ENCODE data around the gene ZNF784. TPM values are rescaled to one million over a fixed set of nuclear protein-coding genes. Genes with fewer than 3 reads are reported as not detected.

ZNF784 gene
- total and polyA plus RNA-seq, 2 of the 8 experiments (the other 6 are each of a cell fraction or from before 2014, with no cell fraction given): 6.5 to 8.0 TPM

DNA sequence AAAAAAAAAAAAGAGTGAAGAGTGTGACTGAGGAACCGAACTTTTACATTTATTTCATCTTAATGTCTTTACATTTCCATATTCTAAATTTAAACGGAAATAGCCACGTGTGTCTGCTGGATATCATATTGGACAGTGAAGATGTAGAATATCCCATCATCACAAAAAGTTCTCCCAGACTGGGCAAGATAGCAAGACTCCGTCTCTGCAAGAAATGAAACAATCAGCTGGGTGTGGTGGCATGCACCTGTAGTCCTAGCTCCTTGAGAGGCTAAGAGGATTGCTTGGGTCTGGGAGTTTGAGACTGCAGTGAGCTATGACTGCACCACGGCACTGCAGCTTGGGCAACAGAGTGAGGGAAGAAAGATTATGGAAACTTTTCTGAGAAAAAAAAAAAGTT lies 47.6 kb downstream of the ZNF784 start:
- no peak overlapping the region for H2BK5ac ChIP-seq (ENCODE audit: low read depth, low read length)
- H2BK15ac ChIP-seq (ENCODE audit: low read length): no peak overlapping the region
- DNase-seq (ENCODE audit: low read depth in 1 of 2, low spot score in 2 of 2) (no peak), FAIRE-seq (no peak)
- no peaks in the 10 kb centered on the region for H3K4me1 ChIP-seq (replicated peaks in 1 of 4; ENCODE audit: control insufficient read depth in 3 of 4, insufficient read depth in 4 of 4, low read length in 3 of 4)
- 89% methylated on average over 5 of the region's 5 CpGs; no CpG with 5 or more reads in 1 of the 2 experiments for WGBS, 2 experiments (ENCODE audit: extremely low coverage in 1 of 2, insufficient coverage in 1 of 2, insufficient read length in 1 of 2, insufficient replicate concordance in 2 of 2, low coverage in 1 of 2, low lambda C conversion rate in 2 of 2, missing lambda C conversion rate in 1 of 2)
- CTCF ChIA-PET (ENCODE audit: partially characterized antibody): interaction anchor here (0.7 kb wide), 1 partner anchor 30 kb away, joined by 3 read pairs; no protein-coding TSS in a partner anchor
- H3K27me3 ChIP-seq (replicated peaks in 1 of 4; ENCODE audit: control insufficient read depth in 3 of 4, extremely low read depth in 1 of 4, insufficient read depth in 3 of 4, low read length in 3 of 4): no peaks in the 10 kb centered on the region
- H3K4me3 ChIP-seq (ENCODE audit: extremely low read depth in 1 of 4, insufficient read depth in 2 of 4, low read depth in 3 of 4, low read length in 4 of 4): no peak overlapping the region
- peaks cover 6% of the 10 kb centered on the region; the same call in 1 of the 2 replicates for H3K23me2 ChIP-seq (ENCODE audit: low read depth, low read length)
- no peak overlapping the region for H3K18ac ChIP-seq (ENCODE audit: extremely low read depth, low read length)
- H3K79me2 ChIP-seq (ENCODE audit: control insufficient read depth in 1 of 2, insufficient read depth in 2 of 2, low read length in 2 of 2): peaks cover 5 to 6% of the 10 kb centered on the region in 2 experiments; a peak in 3 of 4 replicates
- no peak overlapping the region for H3K9ac ChIP-seq (replicated peaks in 1 of 4; ENCODE audit: extremely low read depth in 1 of 4, low read depth in 3 of 4, low read length in 3 of 4)
- no peaks in the 10 kb centered on the region for H3K9me3 ChIP-seq (ENCODE audit: insufficient read depth in 2 of 2, low read depth in 1 of 2, low read length in 1 of 2)
- no peak overlapping the region for H3K14ac ChIP-seq (ENCODE audit: insufficient read length)
- POLR2A ChIA-PET (ENCODE audit: partially characterized antibody): interaction anchor here (0.9 kb wide), 1 partner anchor 17 kb away, joined by 4 read pairs; no protein-coding TSS in a partner anchor
- no peak overlapping the region for H3K4ac ChIP-seq (replicated peaks; ENCODE audit: insufficient read length, low read depth, low read length)
- no peak overlapping the region for H4K5ac ChIP-seq (ENCODE audit: insufficient read length, low read depth, low read length)
- H3K23ac ChIP-seq (ENCODE audit: insufficient read length): no peak overlapping the region
- H3K4me2 ChIP-seq (ENCODE audit: insufficient read depth in 1 of 2, low read depth in 2 of 2, low read length in 2 of 2): no peak overlapping the region
- no peak overlapping the region for H3K27ac ChIP-seq (ENCODE audit: low read depth, low read length)
- H2BK20ac ChIP-seq (ENCODE audit: low read length): no peak overlapping the region
- no peak overlapping the region for H2BK12ac ChIP-seq (ENCODE audit: low read depth, low read length)
- TF ChIP-seq RXRA (IDR thresholded peaks at IDR 0.05; ENCODE audit: insufficient read depth, low read depth, low read length) (no peak), NRF1 (IDR thresholded peaks at IDR 0.05; ENCODE audit: low read depth, low read length) (no peak), SP4 (IDR thresholded peaks at IDR 0.05; ENCODE audit: low read length) (no peak), TEAD4 (IDR thresholded peaks at IDR 0.05; ENCODE audit: low read depth, low read length) (no peak), JUND (IDR thresholded peaks at IDR 0.05; ENCODE audit: low read length) (no peak), NANOG (IDR thresholded peaks at IDR 0.05; ENCODE audit: insufficient read depth, low read depth, low read length, poor library complexity, severe bottlenecking) (no peak), POU5F1 (IDR thresholded peaks at IDR 0.05; ENCODE audit: low read depth, low read length) (no peak), E2F6 (IDR thresholded peaks at IDR 0.05) (no peak), TAF7 (optimal IDR thresholded peaks at IDR 0.05; ENCODE audit: borderline replicate concordance, low read depth, low read length) (no peak)
- TF ChIP-seq, protein P1, sequence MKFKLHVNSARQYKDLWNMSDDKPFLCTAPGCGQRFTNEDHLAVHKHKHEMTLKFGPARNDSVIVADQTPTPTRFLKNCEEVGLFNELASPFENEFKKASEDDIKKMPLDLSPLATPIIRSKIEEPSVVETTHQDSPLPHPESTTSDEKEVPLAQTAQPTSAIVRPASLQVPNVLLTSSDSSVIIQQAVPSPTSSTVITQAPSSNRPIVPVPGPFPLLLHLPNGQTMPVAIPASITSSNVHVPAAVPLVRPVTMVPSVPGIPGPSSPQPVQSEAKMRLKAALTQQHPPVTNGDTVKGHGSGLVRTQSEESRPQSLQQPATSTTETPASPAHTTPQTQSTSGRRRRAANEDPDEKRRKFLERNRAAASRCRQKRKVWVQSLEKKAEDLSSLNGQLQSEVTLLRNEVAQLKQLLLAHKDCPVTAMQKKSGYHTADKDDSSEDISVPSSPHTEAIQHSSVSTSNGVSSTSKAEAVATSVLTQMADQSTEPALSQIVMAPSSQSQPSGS (IDR thresholded peaks at IDR 0.05; ENCODE audit: low read length): no peak
- peaks cover 7 to 23% (median 9%) of the 10 kb centered on the region in 4 experiments; a peak in 7 of 8 replicates for H3K36me3 ChIP-seq (ENCODE audit: control insufficient read depth in 2 of 4, insufficient read depth in 4 of 4, low read length in 3 of 4)
- no peak overlapping the region for H3K56ac ChIP-seq (replicated peaks; ENCODE audit: insufficient read length, low read depth, low read length)
- no peak overlapping the region for H2AK5ac ChIP-seq (ENCODE audit: low read depth, low read length)
- no peak overlapping the region for H4K91ac ChIP-seq (replicated peaks; ENCODE audit: insufficient read length, low read length)
- H4K20me1 ChIP-seq (replicated peaks in 1 of 2; ENCODE audit: control insufficient read depth in 1 of 2, insufficient read depth in 2 of 2, low read length in 2 of 2): peaks cover 0 to 4% of the 10 kb centered on the region in 2 experiments
- no peak overlapping the region for H2AFZ ChIP-seq (ENCODE audit: low read length)
- H4K8ac ChIP-seq (ENCODE audit: extremely low read depth, insufficient read depth, low read length): no peak overlapping the region
- H3K79me1 ChIP-seq (ENCODE audit: low read depth, low read length): peaks cover 8% of the 10 kb centered on the region; the same call in 1 of the 2 replicates
- no peak overlapping the region for H2BK120ac ChIP-seq (replicated peaks; ENCODE audit: low read depth, low read length)
